Panc1 (cell line): ENCODE measurements around the gene BAZ2B. TPM values are rescaled to one million over a fixed set of nuclear protein-coding genes. Genes with fewer than 3 reads are reported as not detected.

Source experiments
- ATAC-seq: fragments of 200-7000 bp; cut with Tn5 transposase; 2 replicates; pipeline ENCODE4 v1.9.1; 2020; ENCODE audit warnings: mild to moderate bottlenecking, moderate library complexity
- BruUV-seq: library from RNA; stranded (reverse); fragments of 400-500 nt; replicated peaks from 2 replicates; lab custom pipeline; 2021; lab: Mats Ljungman, UMichigan
- CTCF ChIA-PET: fragments of 300-600 bp; sonication (Branson Sonifier 250); formaldehyde crosslinking; loops from one replicate; lab custom pipeline; 2022; ENCODE audit warnings: antibody characterized with exemption; lab: Charles Lee
- POLR2A ChIA-PET: fragments of 300-600 bp; sonication (Branson Sonifier 250); formaldehyde crosslinking; loops from one replicate; lab custom pipeline; 2022; ENCODE audit warnings: antibody characterized with exemption; lab: Charles Lee
- DNase-seq: peaks from one replicate; pipeline ENCODE4 v3.0.0-alpha.2; 2010; ENCODE audit warnings: low read depth, low spot score
- H3K27ac ChIP-seq: 2 replicates; pipeline ENCODE4 v1.5.1; 2011; ENCODE audit warnings: mild to moderate bottlenecking, low read length, inconsistent platforms
- H3K27me3 ChIP-seq: fragments of 200-500 bp; sonication (Bioruptor generic); 2 replicates; pipeline ENCODE4 v1.6.0; 2014; ENCODE audit warnings: low read length, inconsistent platforms; ENCODE audit not compliant: control insufficient read depth, insufficient read depth
- H3K36me3 ChIP-seq: fragments of 200-500 bp; sonication (Bioruptor generic); 2 replicates; pipeline ENCODE4 v1.5.1; 2014; ENCODE audit warnings: inconsistent platforms, mild to moderate bottlenecking, low read length, moderate library complexity; ENCODE audit not compliant: control insufficient read depth, insufficient read depth
- H3K4me1 ChIP-seq: 2 replicates; pipeline ENCODE4 v1.5.1; 2011; ENCODE audit warnings: inconsistent platforms, mild to moderate bottlenecking, low read length, moderate library complexity; ENCODE audit not compliant: control insufficient read depth, insufficient read depth
- H3K4me3 ChIP-seq, 2 experiments: 2 replicates each; pipeline ENCODE4 v1.5.1; 2011 to 2012; ENCODE audit warnings: low read depth in 2 of 2, low read length in 2 of 2, mild to moderate bottlenecking in 2 of 2, inconsistent platforms in 1 of 2, moderate library complexity in 1 of 2
- H3K9me3 ChIP-seq: fragments of 200-500 bp; sonication (Bioruptor generic); 2 replicates; pipeline ENCODE4 v1.5.1; 2014; ENCODE audit warnings: low read depth, mild to moderate bottlenecking, inconsistent platforms, low read length, moderate library complexity; ENCODE audit not compliant: control insufficient read depth, insufficient read depth
- POLR2AphosphoS5 ChIP-seq: IDR thresholded peaks from 2 replicates; pipeline ENCODE4 v1.6.1; 2012; ENCODE audit warnings: mild to moderate bottlenecking, low read depth, low read length, moderate library complexity
- SIN3A ChIP-seq: IDR thresholded peaks from 2 replicates; pipeline ENCODE4 v1.6.1; 2012; ENCODE audit warnings: low read depth, mild to moderate bottlenecking, low read length, moderate library complexity, borderline replicate concordance; ENCODE audit not compliant: insufficient read depth
- TCF7L2 ChIP-seq: IDR thresholded peaks from 2 replicates; pipeline ENCODE4 v1.6.1; 2011; ENCODE audit warnings: mild to moderate bottlenecking, low read depth, low read length, inconsistent platforms
- in situ Hi-C: cut with HindIII; loops from 2 replicates; pipeline ENCODE4 v1.10.0; 2016; ENCODE audit warnings: low sequenced_read_pairs, low pct_unique_long_range_greater_than_20kb
- intact Hi-C: fragments of 100-400 bp; cut with micrococcal nuclease; formaldehyde crosslinking; loops from one replicate; pipeline ENCODE4 v1.10.0; 2022; ENCODE audit not compliant: unreplicated experiment
- total RNA-seq: library from RNA; stranded (reverse); gene quantifications from one replicate; pipeline ENCODE4 v1.2.1, GENCODE V29; 2021; ENCODE audit not compliant: unreplicated experiment
- TF ChIP-seq, protein P1 (sequence below): fragments of 450-650 bp; IDR thresholded peaks from 2 replicates; pipeline ENCODE4 v1.5.1; 2017; ENCODE audit warnings: mild to moderate bottlenecking
- TF ChIP-seq, protein P2 (sequence below), 2 experiments: IDR thresholded peaks; 2 replicates each; pipeline ENCODE4 v1.6.1; 2011 to 2012; ENCODE audit warnings: low read depth in 2 of 2, control low read depth in 1 of 2, low read length in 1 of 2, mild to moderate bottlenecking in 1 of 2, moderate library complexity in 1 of 2; ENCODE audit not compliant: insufficient read depth in 1 of 2

The BAZ2B gene
- total RNA-seq, 1 experiment from 2014 or later, result 38.6 TPM

DNA sequence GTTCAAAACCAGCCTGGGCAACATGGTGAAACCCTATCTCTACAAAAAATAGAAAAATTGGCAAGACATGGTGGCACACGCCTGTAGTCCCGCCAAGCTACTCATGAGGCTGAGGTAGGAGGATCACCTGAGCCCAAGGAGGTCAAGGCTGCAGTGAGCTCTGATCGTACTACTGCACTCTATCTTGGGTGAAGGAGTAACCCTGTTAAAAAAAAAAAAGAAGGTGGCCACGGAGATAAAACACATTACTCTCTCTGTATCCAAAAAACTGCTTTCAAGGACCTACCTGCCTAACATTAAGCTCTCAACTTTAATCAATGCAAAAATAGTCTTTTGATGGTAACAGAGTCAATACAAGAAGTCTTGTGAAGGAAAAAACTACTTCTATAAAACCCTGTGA, 57.3 kb downstream of the BAZ2B start:
- POLR2A ChIA-PET, result interaction anchor here (0.6 kb wide), 1 partner anchor 75 kb away, joined by 3 read pairs; no protein-coding TSS in a partner anchor
- no TSS peak for BruUV-seq
- no peaks in the 10 kb centered on the region; the same call in 1 of the 2 replicates for H3K36me3 ChIP-seq
- intact Hi-C loops (no loop called here), in situ Hi-C loops (no loop called here)
- H3K4me3 ChIP-seq, result no peak overlapping the region
- TF ChIP-seq, protein P1, sequence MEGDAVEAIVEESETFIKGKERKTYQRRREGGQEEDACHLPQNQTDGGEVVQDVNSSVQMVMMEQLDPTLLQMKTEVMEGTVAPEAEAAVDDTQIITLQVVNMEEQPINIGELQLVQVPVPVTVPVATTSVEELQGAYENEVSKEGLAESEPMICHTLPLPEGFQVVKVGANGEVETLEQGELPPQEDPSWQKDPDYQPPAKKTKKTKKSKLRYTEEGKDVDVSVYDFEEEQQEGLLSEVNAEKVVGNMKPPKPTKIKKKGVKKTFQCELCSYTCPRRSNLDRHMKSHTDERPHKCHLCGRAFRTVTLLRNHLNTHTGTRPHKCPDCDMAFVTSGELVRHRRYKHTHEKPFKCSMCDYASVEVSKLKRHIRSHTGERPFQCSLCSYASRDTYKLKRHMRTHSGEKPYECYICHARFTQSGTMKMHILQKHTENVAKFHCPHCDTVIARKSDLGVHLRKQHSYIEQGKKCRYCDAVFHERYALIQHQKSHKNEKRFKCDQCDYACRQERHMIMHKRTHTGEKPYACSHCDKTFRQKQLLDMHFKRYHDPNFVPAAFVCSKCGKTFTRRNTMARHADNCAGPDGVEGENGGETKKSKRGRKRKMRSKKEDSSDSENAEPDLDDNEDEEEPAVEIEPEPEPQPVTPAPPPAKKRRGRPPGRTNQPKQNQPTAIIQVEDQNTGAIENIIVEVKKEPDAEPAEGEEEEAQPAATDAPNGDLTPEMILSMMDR, result no peak
- TF ChIP-seq TCF7L2 (no peak), SIN3A (no peak)
- no peaks in the 10 kb centered on the region for H3K9me3 ChIP-seq
- H3K4me1 ChIP-seq, result no peaks in the 10 kb centered on the region
- CTCF ChIA-PET, result interaction anchor here (0.6 kb wide), 1 partner anchor 115 kb away, joined by 7 read pairs; no protein-coding TSS in a partner anchor
- ATAC-seq (no peak), DNase-seq (no peak)
- H3K27ac ChIP-seq, result no peak overlapping the region
- no peaks in the 10 kb centered on the region for H3K27me3 ChIP-seq

DNA sequence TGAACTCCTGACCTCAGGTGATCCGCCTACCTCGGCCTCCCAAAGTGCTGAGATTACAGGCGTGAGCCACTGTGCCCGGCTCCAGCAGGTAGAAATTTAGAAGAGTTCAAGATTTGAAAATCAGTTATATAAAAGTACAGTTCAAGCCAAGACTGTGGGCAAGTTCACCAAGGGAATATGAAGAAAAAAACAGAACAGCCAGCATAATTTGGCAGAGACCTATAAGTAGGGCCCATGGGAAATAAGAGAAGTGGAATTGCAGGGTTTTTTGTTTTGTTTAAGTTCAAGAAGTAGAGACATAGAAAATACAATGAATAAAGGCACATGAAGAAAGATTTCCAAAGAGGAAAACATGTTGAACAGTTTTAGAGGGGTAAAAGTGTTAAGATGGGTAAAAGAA, 57.9 kb downstream of the BAZ2B start:
- Histone ChIP-seq H3K4me3 (no peak overlapping the region), H3K27ac (no peak overlapping the region), H3K4me1 (no peaks in the 10 kb centered on the region), H3K27me3 (no peaks in the 10 kb centered on the region), H3K9me3 (no peaks in the 10 kb centered on the region), H3K36me3 (no peaks in the 10 kb centered on the region; the same call in 1 of the 2 replicates)
- TF ChIP-seq POLR2AphosphoS5 (no peak), SIN3A (no peak), TCF7L2 (no peak)
- TF ChIP-seq, protein P1, result no peak
- TF ChIP-seq, protein P2, sequence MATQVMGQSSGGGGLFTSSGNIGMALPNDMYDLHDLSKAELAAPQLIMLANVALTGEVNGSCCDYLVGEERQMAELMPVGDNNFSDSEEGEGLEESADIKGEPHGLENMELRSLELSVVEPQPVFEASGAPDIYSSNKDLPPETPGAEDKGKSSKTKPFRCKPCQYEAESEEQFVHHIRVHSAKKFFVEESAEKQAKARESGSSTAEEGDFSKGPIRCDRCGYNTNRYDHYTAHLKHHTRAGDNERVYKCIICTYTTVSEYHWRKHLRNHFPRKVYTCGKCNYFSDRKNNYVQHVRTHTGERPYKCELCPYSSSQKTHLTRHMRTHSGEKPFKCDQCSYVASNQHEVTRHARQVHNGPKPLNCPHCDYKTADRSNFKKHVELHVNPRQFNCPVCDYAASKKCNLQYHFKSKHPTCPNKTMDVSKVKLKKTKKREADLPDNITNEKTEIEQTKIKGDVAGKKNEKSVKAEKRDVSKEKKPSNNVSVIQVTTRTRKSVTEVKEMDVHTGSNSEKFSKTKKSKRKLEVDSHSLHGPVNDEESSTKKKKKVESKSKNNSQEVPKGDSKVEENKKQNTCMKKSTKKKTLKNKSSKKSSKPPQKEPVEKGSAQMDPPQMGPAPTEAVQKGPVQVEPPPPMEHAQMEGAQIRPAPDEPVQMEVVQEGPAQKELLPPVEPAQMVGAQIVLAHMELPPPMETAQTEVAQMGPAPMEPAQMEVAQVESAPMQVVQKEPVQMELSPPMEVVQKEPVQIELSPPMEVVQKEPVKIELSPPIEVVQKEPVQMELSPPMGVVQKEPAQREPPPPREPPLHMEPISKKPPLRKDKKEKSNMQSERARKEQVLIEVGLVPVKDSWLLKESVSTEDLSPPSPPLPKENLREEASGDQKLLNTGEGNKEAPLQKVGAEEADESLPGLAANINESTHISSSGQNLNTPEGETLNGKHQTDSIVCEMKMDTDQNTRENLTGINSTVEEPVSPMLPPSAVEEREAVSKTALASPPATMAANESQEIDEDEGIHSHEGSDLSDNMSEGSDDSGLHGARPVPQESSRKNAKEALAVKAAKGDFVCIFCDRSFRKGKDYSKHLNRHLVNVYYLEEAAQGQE (IDR thresholded peaks at IDR 0.05; ENCODE audit: insufficient read depth in 1 of 2, low read depth in 2 of 2, low read length in 1 of 2), result no peak
- CTCF ChIA-PET, result interaction anchor here (0.6 kb wide), 1 partner anchor 116 kb away, joined by 7 read pairs; no protein-coding TSS in a partner anchor
- no TSS peak for BruUV-seq
- in situ Hi-C loops, result no loop called here
- intact Hi-C loops, result no loop called here
- POLR2A ChIA-PET, result no interaction called here
- ATAC-seq, result no peak
- no peak for DNase-seq
